Ecto neural progenitor cell (in vitro differentiated cells): ENCODE measurements around the gene IGSF3.
"Not testable (repeated sequence)": the region's sequence is repeated elsewhere in the genome, so short reads cannot be mapped to it uniquely, and the experiment has no call there.

Experiments used
- DNase-seq: peaks from one replicate; pipeline ENCODE4 v3.0.0-alpha.2; 2018; ENCODE audit warnings: low spot score

IGSF3 gene

DNA sequence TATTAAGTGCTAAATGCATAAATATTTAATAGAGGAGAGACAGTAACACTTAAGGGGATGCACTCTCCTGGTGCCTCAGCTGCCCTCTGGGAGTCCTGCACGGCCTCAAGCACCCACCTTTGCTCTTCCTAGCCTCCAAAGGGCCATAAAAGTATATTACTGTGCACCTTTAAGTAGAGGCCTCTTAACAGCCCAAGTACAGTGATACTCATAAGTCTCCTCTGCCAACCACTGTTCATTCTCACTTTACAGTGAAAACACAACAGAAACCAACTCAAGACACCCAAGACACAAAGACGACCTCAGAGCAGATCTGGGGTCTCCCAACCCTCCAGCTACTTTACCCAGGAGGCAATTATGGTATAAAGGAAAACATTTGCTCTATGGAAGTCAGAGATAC lies 70.1 kb downstream of the IGSF3 start:
- not testable (repeated sequence) for DNase-seq

- DNase-seq: not testable (repeated sequence)
These were observed 70.7 kb downstream of the IGSF3 start for GRCh38 chr1:116596742-116597307.

- DNase-seq: not testable (repeated sequence)
These were observed 71.4 kb downstream of the IGSF3 start for GRCh38 chr1:116595946-116596741.

DNA sequence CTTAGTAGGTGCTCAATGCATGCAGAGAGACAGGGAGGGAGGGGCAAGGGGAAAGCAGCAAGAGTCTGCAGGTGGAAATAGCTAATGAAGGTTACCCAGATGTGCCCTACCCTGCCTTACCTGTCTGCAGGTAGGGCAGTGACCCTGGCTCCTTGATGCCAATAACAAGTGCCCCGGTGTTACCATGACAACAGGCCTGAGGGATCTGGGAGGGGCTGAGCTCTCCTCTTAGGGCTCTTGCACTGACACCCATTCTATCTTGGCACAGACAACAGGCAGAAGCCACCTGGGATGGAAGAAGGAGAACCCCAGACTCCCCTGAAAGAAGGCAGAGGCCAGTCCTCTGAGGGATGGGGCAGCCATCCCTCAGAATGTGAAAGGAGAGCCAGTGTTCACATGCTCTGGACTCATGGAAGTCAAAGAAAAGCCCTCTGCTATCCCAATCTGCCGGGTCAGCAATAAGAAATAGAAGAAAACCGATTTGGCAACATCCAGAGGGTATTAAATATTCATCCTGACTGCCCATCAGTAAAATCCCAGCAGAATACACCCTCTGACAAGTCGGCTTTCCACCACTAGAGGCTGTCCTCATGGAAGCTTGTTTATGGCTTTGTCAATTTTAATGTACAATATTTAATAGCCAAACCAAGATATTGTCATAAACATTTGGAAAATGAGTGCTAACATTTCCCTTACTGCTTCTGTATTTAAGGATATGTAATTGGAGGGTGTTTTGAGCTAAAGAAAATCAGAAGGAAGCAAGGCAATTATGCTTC lies 72.3 kb downstream of the IGSF3 start:
- not testable (repeated sequence) for DNase-seq

DNA sequence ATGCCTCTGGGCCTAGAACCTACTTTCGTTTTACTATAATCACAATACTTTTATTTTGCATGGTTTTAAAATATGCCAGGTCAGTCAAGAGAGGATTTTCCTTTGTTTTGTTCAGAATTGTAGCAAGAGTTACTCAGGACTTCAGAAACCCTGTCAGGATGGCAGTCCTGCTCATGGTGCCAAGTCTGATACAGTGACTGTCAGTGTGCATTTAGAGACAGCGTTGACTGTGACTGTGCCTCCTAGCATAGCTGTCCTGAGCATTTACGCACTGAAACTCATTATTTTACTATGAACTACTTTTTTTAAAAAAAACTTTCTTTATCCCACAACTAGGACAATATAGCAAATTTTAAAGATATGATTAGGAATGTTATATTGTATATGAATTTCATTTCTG lies 73.6 kb downstream of the IGSF3 start:
- DNase-seq: not testable (repeated sequence)

DNA sequence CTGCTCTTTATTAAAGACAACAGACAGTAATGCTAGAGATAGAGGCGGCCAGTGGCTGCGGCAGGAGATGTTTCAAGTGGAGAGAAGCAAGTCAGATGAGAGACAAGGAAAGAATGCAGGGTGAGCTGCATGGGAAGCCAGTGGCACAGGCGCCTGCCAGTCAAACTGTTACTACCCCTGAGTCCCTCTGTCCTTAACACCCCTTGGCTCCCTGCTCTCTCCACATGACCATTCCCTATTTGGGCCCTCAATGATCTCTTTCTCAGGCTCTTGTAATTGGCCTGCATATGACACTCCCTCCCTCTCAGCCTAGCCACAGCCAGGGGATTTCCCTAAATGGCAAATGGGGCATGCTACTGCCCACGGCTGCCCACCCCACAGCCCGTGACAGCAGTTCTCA lies 74.1 kb downstream of the IGSF3 start:
- not testable (repeated sequence) for DNase-seq

GRCh38 chr1:116591951-116592605 lies 75.5 kb downstream of the IGSF3 start:
- DNase-seq: not testable (repeated sequence)

GRCh38 chr1:116591006-116591950 lies 76.3 kb downstream of the IGSF3 start:
- DNase-seq: not testable (repeated sequence)

DNA sequence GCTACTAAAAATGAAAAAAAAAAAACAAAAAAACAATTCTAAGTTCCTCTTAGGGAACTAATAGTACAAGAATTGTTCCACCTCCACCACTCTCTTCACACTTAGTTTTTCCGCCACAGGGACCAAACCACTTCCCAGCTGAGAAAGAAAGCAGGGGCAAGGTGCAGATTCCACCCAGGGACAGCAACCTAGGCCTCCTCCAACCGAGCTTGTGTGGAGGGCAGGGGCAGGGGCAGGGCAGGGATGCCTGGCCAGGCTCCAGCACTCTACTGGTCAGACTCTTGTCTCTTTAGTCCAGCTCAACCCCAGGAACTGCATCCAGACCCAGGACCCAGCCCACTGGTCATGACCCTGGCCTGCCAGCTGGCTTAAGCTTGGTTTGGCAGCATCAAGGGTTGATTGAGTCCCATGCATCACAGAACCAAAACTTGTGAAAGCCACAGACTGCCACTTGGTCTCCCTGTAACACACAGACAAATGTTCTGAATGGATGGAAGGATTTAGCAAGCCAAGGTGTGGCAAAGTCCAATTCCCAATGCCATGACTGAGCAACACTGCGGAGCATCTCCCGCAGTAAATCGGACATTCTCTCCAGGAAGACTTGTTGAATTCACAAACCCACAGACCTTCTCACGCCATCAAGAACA lies 77.1 kb downstream of the IGSF3 start:
- DNase-seq: not testable (repeated sequence)

DNA sequence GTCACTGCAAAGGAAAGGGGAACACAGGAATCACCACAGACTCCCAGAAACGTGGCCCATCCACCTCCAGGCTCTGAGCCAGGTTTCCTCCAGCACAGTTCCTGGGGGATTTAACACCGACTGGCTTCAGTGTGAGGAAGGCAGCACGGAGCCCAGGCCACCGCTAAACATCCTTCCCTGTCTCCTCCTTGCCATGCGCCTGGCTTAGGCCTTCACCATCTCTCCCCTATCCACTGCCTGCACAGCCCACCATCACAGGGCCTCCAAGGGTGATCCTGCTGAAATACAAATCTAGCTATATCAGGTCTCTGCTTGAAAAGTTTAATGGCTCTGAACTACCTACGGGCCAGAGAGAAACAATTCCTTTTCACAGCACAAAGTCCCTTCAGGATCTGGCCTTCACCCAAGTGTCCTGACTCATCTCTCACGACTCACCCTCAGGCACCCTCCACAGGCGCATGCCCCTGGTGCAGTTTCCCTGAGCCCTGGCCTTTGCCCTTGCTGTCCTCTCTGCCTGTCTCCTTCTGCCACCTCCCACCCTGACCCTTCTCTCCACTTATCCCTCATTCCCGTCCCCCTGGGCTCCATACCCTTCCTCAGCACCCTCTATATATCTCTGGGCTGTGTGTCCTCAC lies 78.3 kb downstream of the IGSF3 start:
- not testable (repeated sequence) for DNase-seq

DNA sequence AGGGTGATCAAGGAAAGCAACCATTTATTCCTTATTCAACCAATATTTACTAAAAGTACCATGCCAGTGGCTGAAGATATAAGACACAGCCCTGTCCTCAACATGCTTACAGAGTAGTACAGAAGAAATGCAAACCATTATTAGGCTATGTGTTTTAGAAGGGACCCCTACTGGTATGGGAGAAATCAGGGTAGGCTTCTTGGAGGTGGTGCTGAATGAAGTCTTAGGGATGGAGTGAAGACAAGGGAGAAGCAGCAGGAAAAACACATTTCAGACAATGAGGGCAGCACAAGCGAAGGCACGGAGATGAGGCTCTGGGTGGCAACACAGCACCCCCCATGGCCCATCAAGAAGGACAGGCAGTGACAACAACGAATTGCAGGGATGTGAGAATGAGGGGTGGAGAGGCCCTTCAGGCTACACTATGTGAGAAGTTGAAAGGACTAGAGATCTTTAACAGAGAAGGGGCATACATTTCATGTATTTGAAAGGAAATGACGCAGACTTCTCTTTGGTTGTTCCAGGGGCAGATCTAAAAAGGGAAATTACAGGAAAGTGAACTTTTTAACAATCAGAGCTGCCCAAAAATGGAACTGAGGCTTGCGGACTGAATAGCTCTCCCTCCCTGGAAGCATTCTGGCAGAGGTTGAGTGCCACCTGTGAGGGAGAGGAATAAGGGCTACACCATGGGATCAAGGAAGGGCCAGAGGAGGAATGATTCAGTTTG lies 79.9 kb downstream of the IGSF3 start:
- DNase-seq: no peak

DNA sequence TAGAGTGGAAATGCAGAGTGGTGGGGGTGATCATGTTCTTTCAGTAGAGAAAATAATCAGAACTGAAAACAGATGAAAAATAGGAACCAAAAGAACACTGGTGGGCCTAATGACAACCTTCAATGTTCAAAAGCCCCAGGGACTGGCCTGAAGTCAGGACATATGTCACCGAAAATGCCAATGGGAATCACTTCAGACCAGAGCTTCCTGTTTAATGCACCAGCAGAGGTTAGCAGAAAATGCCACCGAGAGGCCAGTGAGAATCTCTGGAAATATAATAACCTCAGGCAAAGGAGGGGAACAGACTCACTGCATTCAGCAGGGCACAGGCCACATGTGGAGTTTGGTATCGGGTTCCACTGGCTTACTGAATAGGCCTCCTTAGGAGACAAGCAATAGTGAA lies 80.8 kb downstream of the IGSF3 start:
- DNase-seq: no peak

DNA sequence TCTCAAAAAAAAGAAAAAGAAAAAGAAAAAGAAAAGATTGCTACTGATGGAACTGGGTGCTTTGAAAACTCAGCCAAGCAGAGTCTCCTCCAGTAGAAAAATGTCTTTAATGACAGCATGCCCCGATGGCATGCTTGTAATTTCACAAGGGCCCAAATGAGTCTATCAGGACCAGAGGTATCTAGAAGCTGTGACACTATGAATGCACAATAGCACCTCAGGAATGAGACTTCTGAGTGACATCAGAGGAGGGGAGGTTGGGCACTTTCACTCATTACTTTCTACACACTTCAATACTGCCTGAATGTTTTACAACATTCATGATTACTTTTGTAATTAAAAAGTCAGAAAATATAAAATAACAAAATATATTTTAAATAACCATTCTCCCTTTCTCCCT lies 81.6 kb downstream of the IGSF3 start:
- DNase-seq: no peak

DNA sequence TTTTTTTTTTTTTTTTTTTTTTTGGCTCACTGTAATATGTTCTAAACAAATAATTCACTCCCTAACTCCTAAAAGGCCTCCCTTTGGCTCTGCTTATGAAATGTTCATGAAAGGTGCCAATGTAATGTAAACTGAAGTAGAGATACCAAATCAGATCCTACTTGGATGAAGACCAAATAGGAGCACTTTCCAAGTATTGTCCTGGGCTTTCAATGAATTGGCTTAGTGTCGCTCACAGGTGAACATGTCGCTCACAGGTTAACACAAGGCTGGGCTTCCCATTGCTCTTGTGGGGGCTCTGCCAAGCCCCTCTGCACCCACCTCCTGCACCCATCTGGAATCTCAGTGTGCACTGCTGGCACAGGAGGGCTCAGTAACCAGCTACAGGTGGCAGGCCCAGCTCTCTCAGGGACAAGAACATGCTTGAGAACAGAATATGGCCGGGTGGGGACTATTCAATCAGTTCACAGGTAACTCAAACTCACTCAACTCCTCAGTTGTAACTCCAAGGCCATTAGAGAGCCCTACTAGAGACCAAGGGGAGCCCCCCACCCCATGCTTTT lies 86.1 kb downstream of the IGSF3 start:
- no peak for DNase-seq

DNA sequence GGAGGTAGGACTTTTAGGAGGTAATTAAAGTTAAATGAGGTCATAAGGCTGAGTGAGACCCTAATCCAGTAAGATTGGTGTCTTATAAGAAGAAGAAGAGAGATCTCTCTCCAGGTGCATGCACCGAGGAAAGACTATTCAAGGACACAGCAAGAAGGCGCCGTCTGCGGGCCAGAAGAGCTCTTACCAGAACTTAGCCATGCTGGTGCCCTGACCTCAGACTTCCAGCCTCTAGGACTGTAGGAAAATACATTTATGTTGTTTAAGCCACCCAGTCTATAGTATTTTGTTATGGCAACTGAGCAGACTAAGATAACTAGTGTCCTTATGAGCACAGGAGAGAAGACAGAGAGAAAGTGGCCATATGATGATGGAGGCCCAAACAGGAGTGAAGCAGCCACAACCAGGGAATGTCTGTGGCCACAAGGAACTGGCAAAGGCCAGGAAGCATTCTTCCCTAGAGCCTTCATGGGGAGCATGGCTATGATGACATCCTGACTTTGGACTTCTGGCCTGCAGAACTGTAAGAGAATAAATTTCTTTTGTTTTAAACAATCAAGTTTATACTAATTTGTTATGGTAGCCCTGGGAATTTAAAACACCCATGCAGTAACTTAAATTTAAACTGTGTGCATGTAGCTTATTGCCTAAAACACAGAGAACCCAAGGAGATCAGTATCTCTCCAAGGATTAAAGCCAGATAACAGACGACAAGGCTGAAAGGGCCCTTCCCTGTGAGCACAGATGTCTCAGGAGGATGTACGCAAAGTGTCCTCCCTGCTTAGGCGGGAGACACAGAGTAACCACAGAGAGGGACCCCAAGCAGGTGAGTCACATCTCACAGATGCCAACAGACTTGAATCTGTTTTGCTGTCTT lies 86.8 kb downstream of the IGSF3 start:
- no peak for DNase-seq

DNA sequence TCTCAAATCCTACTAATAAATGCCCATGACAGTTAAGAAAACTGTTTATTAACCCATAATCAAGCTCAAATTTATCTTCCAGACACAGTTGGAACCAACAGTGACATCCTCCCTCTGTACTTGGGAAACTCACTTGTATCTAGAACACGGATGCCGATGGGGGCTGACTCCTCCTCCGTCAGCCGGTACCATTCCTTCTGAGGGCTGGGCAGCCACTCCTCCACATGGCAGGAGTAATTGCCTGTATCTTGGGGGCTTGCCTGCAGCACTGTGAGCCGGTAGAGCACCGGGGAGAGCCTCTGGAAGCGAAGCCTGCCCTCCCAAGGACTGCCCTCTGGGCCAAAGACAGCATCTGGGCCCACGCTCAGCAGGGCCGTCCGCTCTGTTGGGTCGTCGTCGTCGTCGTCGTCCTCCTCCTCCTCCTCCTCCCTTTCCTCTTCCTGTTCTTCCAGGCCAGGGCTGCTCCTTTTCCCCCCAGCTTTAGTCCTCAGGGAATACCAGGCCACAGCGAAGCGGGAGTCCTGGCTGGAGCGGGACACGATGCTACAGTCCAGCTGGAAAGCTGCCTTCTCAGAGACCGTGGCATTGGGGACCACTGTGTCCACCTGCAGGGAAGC lies 88.2 kb downstream of the IGSF3 start:
- no peak for DNase-seq

DNA sequence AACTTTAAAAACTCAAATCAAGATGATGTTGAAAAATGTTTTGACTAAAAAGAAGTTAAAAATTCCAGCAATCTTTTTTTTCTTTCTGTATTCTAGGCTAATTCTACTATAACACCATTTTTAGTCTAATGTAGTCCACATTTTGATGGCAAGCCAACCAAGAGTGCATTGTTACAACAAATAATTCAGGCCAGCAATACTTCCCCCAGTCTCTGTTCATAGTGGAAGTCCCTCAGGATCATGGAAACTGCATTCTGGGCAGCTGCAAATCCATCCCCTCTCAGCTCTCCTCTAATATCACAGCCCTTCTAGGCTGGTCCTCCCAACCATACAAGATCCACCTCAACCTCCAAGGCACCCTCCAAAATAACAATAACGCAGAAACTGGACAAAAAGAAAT lies 89.0 kb downstream of the IGSF3 start:
- no peak for DNase-seq
